Kidney epithelial cell (primary cell): ENCODE results near the gene DPYSL5. TPM values are rescaled to one million over a fixed set of nuclear protein-coding genes. Genes with fewer than 3 reads are reported as not detected.

ENCODE experiments used
- DNase-seq: peaks from one replicate; pipeline ENCODE4 v3.0.0-alpha.2; 2010; ENCODE audit warnings: low read depth
- H3K27me3 ChIP-seq: 2 replicates; pipeline ENCODE4 v1.6.0; 2011; ENCODE audit warnings: low read length; ENCODE audit not compliant: control insufficient read depth, insufficient read depth
- H3K36me3 ChIP-seq: 2 replicates; pipeline ENCODE4 v1.5.1; 2011; ENCODE audit warnings: low read length; ENCODE audit not compliant: control insufficient read depth, insufficient read depth
- H3K4me3 ChIP-seq: 2 replicates; pipeline ENCODE4 v1.5.1; 2011; ENCODE audit warnings: low read depth, mild to moderate bottlenecking, control low read depth, low read length
- total RNA-seq: library from RNA; depleted of rRNA; stranded (reverse); fragments of >200 nt; gene quantifications from 2 replicates; pipeline ENCODE4 v1.2.3, GENCODE V29; 2015
- TF ChIP-seq, protein P1 (sequence below): IDR thresholded peaks from 2 replicates; pipeline ENCODE4 v1.5.1; 2011; ENCODE audit warnings: mild to moderate bottlenecking, moderate library complexity, low read length, control low read depth, inconsistent platforms; ENCODE audit not compliant: insufficient read depth, poor library complexity, severe bottlenecking

The DPYSL5 gene
- total RNA-seq, 1 donor from 2014 or later: 1.3 TPM

DNA sequence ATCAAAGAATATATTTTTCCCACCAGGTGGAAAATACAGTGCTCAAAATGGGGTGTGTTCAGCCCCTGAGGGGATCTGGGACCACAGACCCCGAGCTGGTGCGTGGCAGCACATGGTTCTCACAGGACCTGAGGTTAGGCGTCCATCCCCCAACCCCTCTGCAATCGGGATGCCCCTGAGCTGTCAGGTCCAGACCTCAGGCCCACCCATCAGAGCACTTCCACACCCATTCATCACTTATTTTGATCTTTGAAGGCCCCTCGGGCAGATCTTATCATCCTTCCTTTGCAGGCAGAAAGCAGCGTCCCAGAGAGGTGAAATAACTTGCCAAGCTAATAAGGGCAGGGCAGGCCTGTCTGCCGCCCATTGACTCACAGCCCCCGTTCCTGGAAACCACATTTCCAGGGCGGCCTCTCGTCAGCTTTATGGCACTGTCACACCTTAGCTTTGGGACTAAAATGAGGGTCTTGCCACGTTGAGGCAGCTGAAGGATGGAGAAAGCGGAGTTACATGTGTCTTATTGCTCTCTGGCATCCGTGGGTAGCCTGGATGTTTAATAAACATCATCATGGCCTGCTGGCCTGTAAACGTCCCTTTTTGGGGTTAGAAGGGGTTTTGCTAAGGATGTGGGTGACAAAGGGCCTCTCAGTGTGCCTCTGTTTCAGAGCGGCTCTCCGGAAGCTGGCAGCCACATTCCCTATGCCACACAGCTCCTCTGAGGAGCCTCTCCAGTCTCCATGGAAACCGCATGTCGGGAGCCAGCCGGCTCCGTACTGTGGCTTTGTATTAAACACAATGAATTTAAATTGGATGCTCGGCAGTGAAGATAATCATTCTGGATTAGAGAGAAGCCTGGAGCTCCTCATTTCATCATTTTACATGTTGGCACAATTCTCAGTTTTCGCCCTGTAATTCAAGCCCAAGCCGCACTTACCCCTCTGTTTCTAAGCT lies 64.3 kb downstream of the DPYSL5 start:
- H3K27me3 ChIP-seq: peaks cover 49% of the 10 kb centered on the region
- H3K36me3 ChIP-seq: no peaks in the 10 kb centered on the region
- TF ChIP-seq, protein P1, sequence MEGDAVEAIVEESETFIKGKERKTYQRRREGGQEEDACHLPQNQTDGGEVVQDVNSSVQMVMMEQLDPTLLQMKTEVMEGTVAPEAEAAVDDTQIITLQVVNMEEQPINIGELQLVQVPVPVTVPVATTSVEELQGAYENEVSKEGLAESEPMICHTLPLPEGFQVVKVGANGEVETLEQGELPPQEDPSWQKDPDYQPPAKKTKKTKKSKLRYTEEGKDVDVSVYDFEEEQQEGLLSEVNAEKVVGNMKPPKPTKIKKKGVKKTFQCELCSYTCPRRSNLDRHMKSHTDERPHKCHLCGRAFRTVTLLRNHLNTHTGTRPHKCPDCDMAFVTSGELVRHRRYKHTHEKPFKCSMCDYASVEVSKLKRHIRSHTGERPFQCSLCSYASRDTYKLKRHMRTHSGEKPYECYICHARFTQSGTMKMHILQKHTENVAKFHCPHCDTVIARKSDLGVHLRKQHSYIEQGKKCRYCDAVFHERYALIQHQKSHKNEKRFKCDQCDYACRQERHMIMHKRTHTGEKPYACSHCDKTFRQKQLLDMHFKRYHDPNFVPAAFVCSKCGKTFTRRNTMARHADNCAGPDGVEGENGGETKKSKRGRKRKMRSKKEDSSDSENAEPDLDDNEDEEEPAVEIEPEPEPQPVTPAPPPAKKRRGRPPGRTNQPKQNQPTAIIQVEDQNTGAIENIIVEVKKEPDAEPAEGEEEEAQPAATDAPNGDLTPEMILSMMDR: no peak

DNA sequence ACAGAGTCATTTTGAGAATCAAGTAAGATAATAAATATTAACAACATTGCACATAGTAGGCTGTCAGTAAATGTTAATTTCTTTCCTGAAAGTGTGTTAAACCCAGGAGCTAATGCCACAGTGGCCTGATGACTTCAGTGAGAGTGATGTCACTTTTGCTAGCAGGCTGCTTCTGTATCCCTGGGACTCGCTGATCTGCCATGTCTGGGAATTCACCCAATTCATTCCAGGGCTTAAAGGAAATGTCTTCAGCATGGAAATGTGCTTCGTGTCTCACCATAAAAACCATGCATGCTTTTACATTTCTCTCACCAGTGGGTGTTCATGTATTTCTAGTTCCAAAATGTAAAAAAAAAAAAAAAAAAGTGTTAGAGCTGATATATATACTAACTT lies 65.7 kb downstream of the DPYSL5 start:
- Histone ChIP-seq H3K36me3 (no peaks in the 10 kb centered on the region), H3K4me3 (no peak overlapping the region), H3K27me3 (peaks cover 43% of the 10 kb centered on the region)
- no peak for DNase-seq
- TF ChIP-seq, protein P1: no peak

More for the DNA sequence above, 64.3 kb downstream of the DPYSL5 start:
- DNase-seq: no peak
- H3K4me3 ChIP-seq: no peak overlapping the region

DNA sequence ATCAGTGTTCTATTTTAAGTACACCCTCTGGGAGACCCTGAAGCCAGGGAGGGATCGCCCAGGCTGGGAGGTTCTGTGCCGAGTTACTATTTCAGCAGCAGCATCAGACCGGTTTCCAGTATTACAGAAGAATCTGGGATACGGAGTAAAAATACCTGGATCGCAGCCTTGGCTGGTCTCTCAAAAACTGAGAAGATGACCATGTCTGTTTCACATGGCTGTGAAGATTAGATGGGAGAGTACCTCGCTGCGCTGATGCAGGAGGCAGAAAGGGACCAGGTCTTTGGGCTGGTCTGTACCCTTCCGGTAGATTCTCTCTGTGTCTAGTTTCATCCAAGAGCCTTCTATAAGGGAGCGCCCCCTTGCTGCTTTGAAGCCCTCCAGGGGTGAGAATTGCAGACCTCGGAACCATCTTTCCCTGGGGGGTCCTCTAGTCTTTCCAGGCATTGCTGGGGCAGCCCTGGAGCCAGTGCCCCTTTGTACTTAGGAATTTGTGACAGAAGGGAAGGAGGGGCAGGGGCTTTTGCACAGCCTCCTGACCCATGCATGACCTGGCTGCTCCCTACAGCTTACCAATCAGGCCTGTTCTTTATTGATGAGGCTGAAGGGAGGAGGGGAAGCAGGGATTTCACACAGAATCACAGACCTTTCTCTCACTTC lies 66.2 kb downstream of the DPYSL5 start:
- TF ChIP-seq, protein P1: no peak
- no peak for DNase-seq
- no peaks in the 10 kb centered on the region for H3K36me3 ChIP-seq
- H3K27me3 ChIP-seq: peaks cover 45% of the 10 kb centered on the region
- no peak overlapping the region for H3K4me3 ChIP-seq

DNA sequence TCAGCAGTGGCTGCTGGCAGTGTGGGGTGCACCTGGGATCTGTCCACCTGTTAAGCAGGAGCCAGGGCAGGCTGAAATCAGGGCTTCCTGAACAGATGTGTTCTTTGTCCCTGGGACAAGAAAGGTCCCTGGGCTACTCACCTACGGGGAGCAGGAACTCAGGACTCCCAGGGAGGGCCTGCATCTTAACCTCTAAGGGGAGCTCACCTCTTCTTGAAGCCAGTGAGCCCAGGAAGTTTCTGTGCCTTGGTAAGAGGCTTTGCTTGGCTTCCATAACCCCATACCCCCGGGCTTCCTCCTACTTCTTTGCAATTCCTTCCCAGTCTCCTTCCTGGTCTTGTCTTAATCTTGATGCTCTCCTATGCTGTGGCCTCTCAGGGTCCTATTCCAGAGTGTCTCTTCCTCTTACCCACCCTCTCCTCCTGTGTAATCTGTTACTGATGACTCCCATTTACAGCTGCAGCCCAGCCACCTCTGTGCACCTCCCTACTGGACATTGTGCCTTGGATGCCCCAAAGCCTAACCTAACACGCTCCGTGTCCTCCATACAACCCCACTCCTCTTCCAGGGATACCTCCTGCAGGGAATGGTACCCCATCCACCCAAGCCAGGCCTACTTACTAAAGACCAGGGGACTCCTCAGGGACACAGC lies 66.9 kb downstream of the DPYSL5 start:
- H3K4me3 ChIP-seq: no peak overlapping the region
- H3K27me3 ChIP-seq: peaks cover 45% of the 10 kb centered on the region
- no peak for DNase-seq
- no peaks in the 10 kb centered on the region for H3K36me3 ChIP-seq
- TF ChIP-seq, protein P1: no peak

DNA sequence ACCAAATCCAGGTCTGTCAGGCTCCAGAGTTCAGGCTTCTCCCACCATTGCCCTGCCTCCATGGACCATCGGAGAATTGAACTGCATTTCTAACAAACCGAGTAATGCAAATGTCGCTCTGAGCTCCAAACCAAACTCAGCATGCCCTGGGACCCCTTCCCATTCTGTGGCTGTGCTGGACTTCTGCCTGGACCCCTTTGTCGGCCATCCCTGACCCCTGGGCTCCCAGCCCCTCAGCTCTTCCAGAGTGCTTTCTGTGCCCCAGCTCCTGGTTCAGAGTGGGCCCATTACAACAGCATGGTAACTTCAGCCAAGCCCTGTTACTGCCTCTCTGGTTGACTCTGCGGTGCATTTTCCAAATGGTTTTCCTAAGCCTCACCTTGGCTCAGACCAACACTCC lies 67.4 kb downstream of the DPYSL5 start:
- TF ChIP-seq, protein P1: no peak
- no peaks in the 10 kb centered on the region for H3K36me3 ChIP-seq
- H3K4me3 ChIP-seq: no peak overlapping the region
- peaks cover 44% of the 10 kb centered on the region for H3K27me3 ChIP-seq
- DNase-seq: no peak
